Measurements from ENCODE around the gene NRCAM. TPM values are rescaled to one million over a fixed set of nuclear protein-coding genes. Genes with fewer than 3 reads are reported as not detected.

The NRCAM gene
- total RNA-seq, 1 experiment from 2014 or later: 45.7 TPM

GRCh38 chr7:108283252-108283651 is 173.0 kb downstream of the NRCAM start:
- no TSS peak for BruUV-seq (replicated peaks)
- CTCF ChIA-PET: no interaction called here
- no peak overlapping the region for H3K27ac ChIP-seq (ENCODE audit: low read depth, low read length, poor library complexity, severe bottlenecking)

GRCh38 chr7:108282427-108282996 is 173.7 kb downstream of the NRCAM start:
- Histone ChIP-seq H3K27me3 (replicated peaks; ENCODE audit: insufficient read depth, low read depth, low read length, poor library complexity) (no peaks in the 10 kb centered on the region), H3K9me3 (ENCODE audit: low read depth, low read length, poor library complexity, severe bottlenecking) (no peaks in the 10 kb centered on the region), H3K27ac (ENCODE audit: low read depth, low read length, poor library complexity, severe bottlenecking) (peak overlapping the region; percentile 18), H3K36me3 (ENCODE audit: insufficient read depth, low read length, poor library complexity, severe bottlenecking) (no peaks in the 10 kb centered on the region), H3K4me3 (ENCODE audit: low read depth, low read length, poor library complexity, severe bottlenecking) (no peak overlapping the region), H3K4me1 (ENCODE audit: insufficient read depth, low read length, poor library complexity, severe bottlenecking) (peaks cover 71% of the 10 kb centered on the region)
- ChIA-PET CTCF (no interaction called here), POLR2A (ENCODE audit: low non-redundant PET) (no interaction called here)
- TF ChIP-seq EZH2 (IDR thresholded peaks at IDR 0.05; ENCODE audit: borderline replicate concordance, low read depth, low read length, poor library complexity, severe bottlenecking) (no peak), CTCF (conservative IDR thresholded peaks at IDR 0.05; ENCODE audit: low read depth, low read length) (no peak)
- no peak for DNase-seq (ENCODE audit: low spot score)
- intact Hi-C loops (cut with micrococcal nuclease; ENCODE audit: unreplicated experiment): no loop called here
- BruUV-seq (replicated peaks): no TSS peak

More at GRCh38 chr7:108283252-108283651, 173.0 kb downstream of the NRCAM start:
- DNase-seq (ENCODE audit: low spot score): no peak
- Histone ChIP-seq H3K36me3 (ENCODE audit: insufficient read depth, low read length, poor library complexity, severe bottlenecking) (no peaks in the 10 kb centered on the region), H3K27me3 (replicated peaks; ENCODE audit: insufficient read depth, low read depth, low read length, poor library complexity) (no peaks in the 10 kb centered on the region), H3K4me1 (ENCODE audit: insufficient read depth, low read length, poor library complexity, severe bottlenecking) (peaks cover 73% of the 10 kb centered on the region), H3K9me3 (ENCODE audit: low read depth, low read length, poor library complexity, severe bottlenecking) (no peaks in the 10 kb centered on the region), H3K4me3 (ENCODE audit: low read depth, low read length, poor library complexity, severe bottlenecking) (no peak overlapping the region)
- TF ChIP-seq EZH2 (IDR thresholded peaks at IDR 0.05; ENCODE audit: borderline replicate concordance, low read depth, low read length, poor library complexity, severe bottlenecking) (no peak), CTCF (conservative IDR thresholded peaks at IDR 0.05; ENCODE audit: low read depth, low read length) (no peak)
- intact Hi-C loops (cut with micrococcal nuclease; ENCODE audit: unreplicated experiment): no loop called here
- POLR2A ChIA-PET (ENCODE audit: low non-redundant PET): no interaction called here

GRCh38 chr7:108280136-108280535 is 176.1 kb downstream of the NRCAM start:
- Histone ChIP-seq H3K9me3 (ENCODE audit: low read depth, low read length, poor library complexity, severe bottlenecking) (no peaks in the 10 kb centered on the region), H3K27me3 (replicated peaks; ENCODE audit: insufficient read depth, low read depth, low read length, poor library complexity) (no peaks in the 10 kb centered on the region), H3K4me3 (ENCODE audit: low read depth, low read length, poor library complexity, severe bottlenecking) (no peak overlapping the region), H3K27ac (ENCODE audit: low read depth, low read length, poor library complexity, severe bottlenecking) (no peak overlapping the region), H3K4me1 (ENCODE audit: insufficient read depth, low read length, poor library complexity, severe bottlenecking) (peaks cover 49% of the 10 kb centered on the region), H3K36me3 (ENCODE audit: insufficient read depth, low read length, poor library complexity, severe bottlenecking) (no peaks in the 10 kb centered on the region)
- BruUV-seq (replicated peaks): no TSS peak
- CTCF ChIA-PET: no interaction called here
- intact Hi-C loops (cut with micrococcal nuclease; ENCODE audit: unreplicated experiment): no loop called here
- POLR2A ChIA-PET (ENCODE audit: low non-redundant PET): no interaction called here
- no peak for DNase-seq (ENCODE audit: low spot score)
- TF ChIP-seq CTCF (conservative IDR thresholded peaks at IDR 0.05; ENCODE audit: low read depth, low read length) (no peak), EZH2 (IDR thresholded peaks at IDR 0.05; ENCODE audit: borderline replicate concordance, low read depth, low read length, poor library complexity, severe bottlenecking) (no peak)

Data from A673 (cell line).